Neural progenitor cell (in vitro differentiated cells): ENCODE data around the gene GLE1. TPM values are rescaled to one million over a fixed set of nuclear protein-coding genes. Genes with fewer than 3 reads are reported as not detected.

Experiments used
- DNase-seq: peaks from one replicate; pipeline ENCODE4 v3.0.0-alpha.2; 2016; ENCODE audit warnings: low spot score
- H2AFZ ChIP-seq: fragments of 200-600 bp; sonication (generic); replicated peaks from 2 replicates; pipeline ENCODE4 v1.6.1; 2016; ENCODE audit warnings: antibody characterized with exemption
- H3F3A ChIP-seq: fragments of 200-600 bp; sonication (generic); 2 replicates; pipeline ENCODE4 v1.6.1; 2016; ENCODE audit warnings: antibody characterized with exemption, low read depth
- H3K27ac ChIP-seq: fragments of 200-600 bp; sonication (generic); 2 replicates; pipeline ENCODE4 v1.5.1; 2016; ENCODE audit warnings: mild to moderate bottlenecking
- H3K27me3 ChIP-seq: fragments of 200-600 bp; sonication (generic); 2 replicates; pipeline ENCODE4 v1.6.1; 2016; ENCODE audit warnings: mild to moderate bottlenecking, moderate library complexity
- H3K36me3 ChIP-seq: fragments of 200-600 bp; sonication (generic); 2 replicates; pipeline ENCODE4 v1.5.1; 2016
- H3K4me1 ChIP-seq: fragments of 200-600 bp; sonication (generic); 2 replicates; pipeline ENCODE4 v1.6.1; 2016; ENCODE audit warnings: mixed run types
- H3K4me2 ChIP-seq: fragments of 200-600 bp; sonication (generic); 2 replicates; pipeline ENCODE4 v1.6.1; 2016
- H3K4me3 ChIP-seq: fragments of 200-600 bp; sonication (generic); 2 replicates; pipeline ENCODE4 v1.5.1; 2016
- H3K79me2 ChIP-seq: fragments of 200-600 bp; sonication (generic); 2 replicates; pipeline ENCODE4 v1.6.1; 2016; ENCODE audit warnings: low read depth
- H3K9ac ChIP-seq: fragments of 200-600 bp; sonication (generic); 2 replicates; pipeline ENCODE4 v1.6.1; 2016
- H3K9me3 ChIP-seq: fragments of 200-600 bp; sonication (generic); 2 replicates; pipeline ENCODE4 v1.5.1; 2016; ENCODE audit warnings: low read depth
- H4K20me1 ChIP-seq: fragments of 200-600 bp; sonication (generic); 2 replicates; pipeline ENCODE4 v1.6.1; 2016; ENCODE audit warnings: low read depth
- H3K27ac Mint-ChIP-seq: 3 replicates; pipeline ENCODE4 v1.8.0; 2021; ENCODE audit warnings: mixed read lengths
- H3K27me3 Mint-ChIP-seq: 2 replicates; pipeline ENCODE4 v1.8.0; 2022; ENCODE audit warnings: low read depth, mild to moderate bottlenecking, inconsistent platforms, moderate library complexity, mixed read lengths; ENCODE audit not compliant: insufficient read depth
- H3K36me3 Mint-ChIP-seq: 3 replicates; pipeline ENCODE4 v1.8.0; 2021; ENCODE audit warnings: mixed read lengths
- H3K4me1 Mint-ChIP-seq: 3 replicates; pipeline ENCODE4 v1.8.0; 2021; ENCODE audit warnings: mixed read lengths
- H3K4me3 Mint-ChIP-seq: 3 replicates; pipeline ENCODE4 v1.8.0; 2021; ENCODE audit warnings: mild to moderate bottlenecking, moderate library complexity, mixed read lengths
- H3K9me3 Mint-ChIP-seq: 3 replicates; pipeline ENCODE4 v1.8.0; 2020; ENCODE audit warnings: mixed read lengths
- CTCF ChIP-seq: fragments of 200-600 bp; sonication (generic); IDR thresholded peaks from 2 replicates; pipeline ENCODE4 v1.5.1; 2017; ENCODE audit warnings: antibody characterized with exemption, mild to moderate bottlenecking
- EZH2 ChIP-seq: fragments of 200-600 bp; sonication (generic); IDR thresholded peaks from 2 replicates; pipeline ENCODE4 v1.6.1; 2017; ENCODE audit warnings: antibody characterized with exemption, mild to moderate bottlenecking, moderate library complexity
- EZH2phosphoT487 ChIP-seq: fragments of 200-600 bp; sonication (generic); IDR thresholded peaks from 2 replicates; pipeline ENCODE4 v1.6.1; 2017; ENCODE audit warnings: antibody characterized with exemption
- total RNA-seq: library from RNA; depleted of rRNA; stranded (reverse); fragments of >200 nt; gene quantifications from 2 replicates; pipeline ENCODE4 v1.2.3, GENCODE V29; 2015; ENCODE audit warnings: low replicate concordance

The GLE1 gene
- total RNA-seq, 1 donor from 2014 or later = 22.7 TPM

DNA sequence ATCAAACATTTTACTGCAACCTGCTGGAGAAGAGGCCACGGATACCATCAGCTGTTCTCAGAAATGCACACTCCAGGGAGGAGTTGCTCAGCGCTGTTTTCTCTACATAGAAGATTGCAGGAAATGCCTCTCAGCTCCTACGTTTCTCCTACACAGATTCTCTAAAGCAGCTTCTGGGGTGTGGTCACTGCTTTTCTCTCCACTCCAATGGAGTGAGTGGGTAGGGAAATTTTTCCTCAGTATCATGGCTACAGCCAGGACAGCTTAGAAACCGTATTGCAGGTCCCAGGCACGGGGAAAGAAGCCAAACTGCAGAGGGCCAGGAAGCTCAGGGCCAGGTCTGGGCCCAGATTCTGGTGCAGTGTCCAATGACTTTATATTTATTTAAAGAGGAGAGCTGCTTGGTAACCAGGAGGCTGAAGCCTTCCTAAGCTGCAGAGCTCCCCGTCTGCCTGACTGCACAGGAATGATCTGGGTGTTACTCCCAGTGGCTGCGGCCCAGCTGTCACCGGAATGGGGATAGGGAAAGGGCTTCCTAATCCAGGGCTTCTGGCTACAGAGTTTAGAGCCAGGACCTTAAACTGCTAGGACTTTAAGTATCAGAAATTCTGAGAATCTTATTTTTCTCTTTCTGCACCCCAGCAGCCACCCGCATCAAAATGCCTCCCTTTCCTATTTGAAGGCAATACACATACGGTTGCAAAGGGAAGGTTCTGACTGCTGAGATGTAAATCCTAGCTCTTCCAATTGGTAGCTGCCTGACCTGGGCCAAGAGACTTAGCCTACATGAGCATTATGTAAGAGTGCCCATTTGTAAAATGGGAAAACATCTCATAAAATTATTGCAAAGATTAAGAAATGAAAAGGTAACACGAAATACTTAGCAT is 46.5 kb downstream of the GLE1 start:
- peaks cover 31% of the 10 kb centered on the region for H3K79me2 ChIP-seq
- peak overlapping the region; percentile 84 for H3K4me2 ChIP-seq
- no peak overlapping the region for H3K9ac ChIP-seq
- H4K20me1 ChIP-seq = peaks cover 30% of the 10 kb centered on the region
- H3K27me3 ChIP-seq = no peaks in the 10 kb centered on the region
- peak; percentile 88 for DNase-seq
- H3K4me3 ChIP-seq = peak overlapping the region; percentile 94
- H3K9me3 ChIP-seq = no peaks in the 10 kb centered on the region
- Mint-ChIP-seq H3K4me1 (peaks cover 31% of the 10 kb centered on the region), H3K36me3 (no peaks in the 10 kb centered on the region), H3K4me3 (peak overlapping the region; percentile 92), H3K9me3 (no peaks in the 10 kb centered on the region), H3K27me3 (peaks cover 2% of the 10 kb centered on the region), H3K27ac (peak overlapping the region; percentile 31)
- no peak overlapping the region for H3K27ac ChIP-seq
- H3K4me1 ChIP-seq = peaks cover 28% of the 10 kb centered on the region
- H3F3A ChIP-seq = peaks cover 21% of the 10 kb centered on the region
- H2AFZ ChIP-seq = no peak overlapping the region
- TF ChIP-seq CTCF (no peak), EZH2phosphoT487 (no peak), EZH2 (no peak)
- H3K36me3 ChIP-seq = no peaks in the 10 kb centered on the region

- Mint-ChIP-seq H3K27me3 (peaks cover 2% of the 10 kb centered on the region), H3K4me3 (peak overlapping the region; percentile 92), H3K9me3 (no peaks in the 10 kb centered on the region), H3K36me3 (no peaks in the 10 kb centered on the region), H3K4me1 (peaks cover 33% of the 10 kb centered on the region), H3K27ac (peak overlapping the region; percentile 22)
- no peak overlapping the region for H3K27ac ChIP-seq
- TF ChIP-seq EZH2phosphoT487 (no peak), EZH2 (no peak), CTCF (no peak)
- peak overlapping the region; percentile 64 for H2AFZ ChIP-seq
- peak overlapping the region; percentile 94 for H3K4me3 ChIP-seq
- H3K9ac ChIP-seq = peak overlapping the region; percentile 35
- H3F3A ChIP-seq = peaks cover 21% of the 10 kb centered on the region
- H4K20me1 ChIP-seq = peaks cover 35% of the 10 kb centered on the region
- H3K36me3 ChIP-seq = no peaks in the 10 kb centered on the region
- peak overlapping the region; percentile 84 for H3K4me2 ChIP-seq
- H3K9me3 ChIP-seq = no peaks in the 10 kb centered on the region
- peaks cover 28% of the 10 kb centered on the region for H3K4me1 ChIP-seq
- peaks cover 38% of the 10 kb centered on the region for H3K79me2 ChIP-seq
- no peak for DNase-seq
- no peaks in the 10 kb centered on the region for H3K27me3 ChIP-seq
Measured at GRCh38 chr9:128551657-128552152, 47.2 kb downstream of the GLE1 start.

GRCh38 chr9:128552153-128552743 is 47.7 kb downstream of the GLE1 start, which contains the start of gene SPTAN1:
SPTAN1 (plus strand) TSS chr9:128552587; CDS start chr9:128566741, 14,154 bp downstream.
- Mint-ChIP-seq H3K9me3 (no peaks in the 10 kb centered on the region), H3K4me3 (peak within 1 kb of the TSS; percentile 92), H3K4me1 (peaks cover 39% of the 10 kb centered on the region), H3K36me3 (no peaks in the 10 kb centered on the region), H3K27me3 (peaks cover 2% of the 10 kb centered on the region), H3K27ac (peak within 1 kb of the TSS; percentile 22)
- TF ChIP-seq EZH2phosphoT487 (no peak), CTCF (peak; percentile 12), EZH2 (no peak)
- peaks cover 41% of the 10 kb centered on the region for H4K20me1 ChIP-seq
- peaks cover 43% of the 10 kb centered on the region for H3K79me2 ChIP-seq
- H3F3A ChIP-seq = peaks cover 21% of the 10 kb centered on the region
- peak within 1 kb of the TSS; percentile 76 for H3K27ac ChIP-seq
- no peaks in the 10 kb centered on the region for H3K36me3 ChIP-seq
- H3K27me3 ChIP-seq = no peaks in the 10 kb centered on the region
- H3K4me2 ChIP-seq = peak within 1 kb of the TSS; percentile 91
- no peaks in the 10 kb centered on the region for H3K9me3 ChIP-seq
- H2AFZ ChIP-seq = peak within 1 kb of the TSS; percentile 64
- H3K9ac ChIP-seq = peak within 1 kb of the TSS; percentile 76
- H3K4me1 ChIP-seq = peaks cover 28% of the 10 kb centered on the region
- peak within 1 kb of the TSS; percentile 94 for H3K4me3 ChIP-seq
- peak; percentile 96 for DNase-seq
